Ovary (tissue), 3 donors: ENCODE results near the gene CLIP2.

Experiments used
- EP300 ChIP-seq: sonication (generic); formaldehyde crosslinking; IDR thresholded peaks from one replicate; pipeline ENCODE4 v1.6.1; 2017; ENCODE audit warnings: antibody characterized with exemption
- POLR2A ChIP-seq: fragments of 450-650 bp; IDR thresholded peaks from one replicate; pipeline ENCODE4 v1.6.1; 2017; ENCODE audit warnings: antibody characterized with exemption, mild to moderate bottlenecking, moderate library complexity
- TF ChIP-seq, protein P1 (sequence below), 3 donors: fragments of 450-650 bp in 2 of 3; fragments of 200-600 bp in 1 of 3; IDR thresholded peaks; one replicate each; pipeline versions ENCODE4 v1.5.1 to v1.8.0; 2016 to 2022; ENCODE audit warnings: antibody characterized with exemption in 3 of 3, mild to moderate bottlenecking in 1 of 3
- donor health status: DM: no; HTN: no; CAD: no.

DNA sequence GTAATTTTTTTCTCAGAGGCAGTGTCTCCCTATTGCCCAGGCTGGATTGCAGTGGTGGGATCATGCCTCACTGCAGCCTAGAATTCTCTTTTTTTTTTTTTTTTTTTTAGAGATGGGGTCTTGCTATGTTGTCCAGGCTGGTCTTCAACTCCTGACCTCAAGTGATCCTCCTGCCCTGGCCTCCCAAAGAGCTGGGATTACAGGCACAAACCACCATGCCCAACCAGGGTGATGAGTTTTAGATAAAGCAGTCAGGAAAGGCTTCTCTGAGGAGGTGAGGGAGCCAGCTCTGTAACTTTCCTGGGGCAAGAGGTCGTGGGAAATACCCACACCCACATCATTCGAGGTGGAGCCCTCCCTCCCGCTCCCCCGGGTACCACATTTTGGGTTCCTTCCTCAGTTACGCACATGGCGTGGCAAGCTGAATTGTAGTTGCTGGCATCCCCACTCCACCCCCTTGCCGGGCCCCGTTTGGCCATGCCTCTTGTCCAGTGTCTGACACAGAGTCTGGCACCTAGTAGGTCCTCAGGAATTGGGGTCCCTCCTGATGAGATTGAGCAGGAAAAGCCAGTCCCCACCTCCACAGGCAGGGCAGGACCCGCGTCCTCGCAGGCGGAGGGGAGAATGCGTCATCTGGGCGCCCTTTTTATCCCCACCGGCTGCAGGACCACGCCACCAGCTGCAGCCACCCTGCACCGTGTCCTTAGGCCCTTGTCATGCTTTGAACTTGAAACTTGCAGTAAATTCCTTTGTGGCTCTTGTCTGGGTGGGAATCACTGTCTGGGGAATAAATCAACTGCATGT, 43.4 kb downstream of the CLIP2 start:
- TF ChIP-seq POLR2A (no peak), EP300 (no peak)
- TF ChIP-seq, protein P1, sequence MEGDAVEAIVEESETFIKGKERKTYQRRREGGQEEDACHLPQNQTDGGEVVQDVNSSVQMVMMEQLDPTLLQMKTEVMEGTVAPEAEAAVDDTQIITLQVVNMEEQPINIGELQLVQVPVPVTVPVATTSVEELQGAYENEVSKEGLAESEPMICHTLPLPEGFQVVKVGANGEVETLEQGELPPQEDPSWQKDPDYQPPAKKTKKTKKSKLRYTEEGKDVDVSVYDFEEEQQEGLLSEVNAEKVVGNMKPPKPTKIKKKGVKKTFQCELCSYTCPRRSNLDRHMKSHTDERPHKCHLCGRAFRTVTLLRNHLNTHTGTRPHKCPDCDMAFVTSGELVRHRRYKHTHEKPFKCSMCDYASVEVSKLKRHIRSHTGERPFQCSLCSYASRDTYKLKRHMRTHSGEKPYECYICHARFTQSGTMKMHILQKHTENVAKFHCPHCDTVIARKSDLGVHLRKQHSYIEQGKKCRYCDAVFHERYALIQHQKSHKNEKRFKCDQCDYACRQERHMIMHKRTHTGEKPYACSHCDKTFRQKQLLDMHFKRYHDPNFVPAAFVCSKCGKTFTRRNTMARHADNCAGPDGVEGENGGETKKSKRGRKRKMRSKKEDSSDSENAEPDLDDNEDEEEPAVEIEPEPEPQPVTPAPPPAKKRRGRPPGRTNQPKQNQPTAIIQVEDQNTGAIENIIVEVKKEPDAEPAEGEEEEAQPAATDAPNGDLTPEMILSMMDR (IDR thresholded peaks at IDR 0.05), result no peak
